ENCODE results near the gene SIRPG. TPM values are rescaled to one million over a fixed set of nuclear protein-coding genes. Genes with fewer than 3 reads are reported as not detected.

SIRPG gene
- total and polyA plus RNA-seq, 2 experiments from 2014 or later = not detected

DNA sequence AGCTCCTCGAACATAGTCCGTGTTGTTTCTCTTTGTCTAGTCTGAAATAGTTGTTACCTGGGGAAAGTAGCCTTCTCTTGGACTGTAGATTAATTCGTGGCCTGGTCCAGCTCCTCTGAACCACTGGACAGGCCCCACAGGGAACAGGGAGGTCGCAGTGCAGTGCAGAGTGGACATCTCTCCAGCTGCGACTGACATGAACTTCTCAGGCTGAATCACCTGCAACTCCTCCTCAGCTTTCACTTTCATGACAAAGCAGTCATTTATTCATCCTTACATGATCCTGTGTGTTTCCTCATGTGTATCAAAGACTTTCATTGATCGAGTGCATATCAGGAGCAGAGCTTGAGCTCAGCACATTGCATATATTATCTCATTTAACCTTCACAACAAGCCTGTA lies 19.1 kb upstream of the SIRPG start:
- Histone ChIP-seq H3K36me3 (no peaks in the 10 kb centered on the region), H3K9me3 (ENCODE audit: low read depth) (no peaks in the 10 kb centered on the region), H3K4me1 (ENCODE audit: low read depth) (no peaks in the 10 kb centered on the region), H3K27ac (no peak overlapping the region), H3K27me3 (peaks cover 2% of the 10 kb centered on the region), H3K4me3 (no peak overlapping the region)
- no peak for TF ChIP-seq CTCF (IDR thresholded peaks at IDR 0.05; ENCODE audit: low read depth, low read length)
- DNase-seq (ENCODE audit: low read depth in 1 of 2, low spot score in 1 of 2) = no peak

DNA sequence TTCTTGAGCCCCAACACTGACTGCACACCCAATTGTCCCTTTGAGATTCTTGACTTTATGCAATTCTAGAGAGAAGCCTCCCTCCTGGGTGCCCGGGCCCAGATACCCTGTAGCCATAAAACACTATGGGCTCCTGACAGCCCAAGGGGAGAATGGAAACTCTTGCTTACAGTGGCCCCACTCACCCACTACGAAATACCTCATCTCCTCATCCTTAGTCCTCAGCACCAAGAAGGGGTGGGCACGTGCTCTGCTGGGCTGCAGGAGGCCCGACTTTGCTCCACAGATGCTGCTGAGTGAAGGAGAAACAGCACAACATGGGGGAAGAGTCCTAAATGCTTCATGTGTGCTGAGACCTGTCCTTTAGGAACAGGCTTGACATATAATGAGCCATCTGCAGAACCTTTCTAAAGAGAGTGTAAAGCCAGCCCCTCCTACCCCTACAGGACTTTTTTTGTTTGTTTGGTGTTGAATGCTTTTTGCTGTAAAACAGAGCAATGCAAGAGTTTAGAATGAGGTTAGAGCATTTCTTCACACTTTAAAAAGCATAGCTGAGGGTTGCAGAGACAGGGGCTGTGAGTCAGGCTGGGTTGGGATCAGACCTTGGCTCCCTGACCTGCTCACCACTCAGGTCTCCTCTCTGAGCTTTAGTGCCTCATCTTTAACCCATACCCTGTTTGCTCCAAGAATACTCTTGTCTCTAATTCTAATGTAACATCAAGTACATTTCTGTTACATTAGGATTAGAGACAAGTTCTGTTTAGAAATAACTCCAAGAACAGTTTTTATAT lies 17.6 kb upstream of the SIRPG start:
- DNase-seq (ENCODE audit: low read depth in 1 of 2, low spot score in 1 of 2) = no peak
- no peak for TF ChIP-seq CTCF (IDR thresholded peaks at IDR 0.05; ENCODE audit: low read depth, low read length)
- H3K27me3 ChIP-seq = peaks cover 2% of the 10 kb centered on the region
- H3K36me3 ChIP-seq = no peaks in the 10 kb centered on the region
- H3K27ac ChIP-seq = no peak overlapping the region
- no peaks in the 10 kb centered on the region for H3K9me3 ChIP-seq (ENCODE audit: low read depth)
- no peak overlapping the region for H3K4me3 ChIP-seq
- H3K4me1 ChIP-seq (ENCODE audit: low read depth) = no peaks in the 10 kb centered on the region

DNA sequence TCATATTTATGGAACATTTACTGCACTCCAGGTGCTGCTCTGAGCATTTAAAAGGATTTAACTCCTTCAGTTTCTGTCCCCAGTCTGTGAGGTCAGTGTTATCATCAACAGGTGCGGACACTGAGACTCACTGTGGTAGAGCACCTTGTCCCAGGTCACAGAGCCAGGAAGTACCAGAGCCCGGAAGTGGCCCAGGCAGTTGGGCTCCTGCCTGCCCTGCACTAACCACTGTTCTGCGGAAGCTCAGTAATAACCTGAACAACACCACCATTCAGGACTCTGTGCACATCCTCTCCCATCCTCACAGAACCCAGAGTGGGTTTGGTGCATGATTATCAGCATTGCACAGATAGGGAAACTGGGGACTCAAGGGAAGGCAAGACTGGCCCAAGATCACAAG lies 16.8 kb upstream of the SIRPG start:
- Histone ChIP-seq H3K4me1 (ENCODE audit: low read depth) (no peaks in the 10 kb centered on the region), H3K27me3 (peaks cover 2% of the 10 kb centered on the region), H3K27ac (no peak overlapping the region), H3K9me3 (ENCODE audit: low read depth) (no peaks in the 10 kb centered on the region), H3K36me3 (no peaks in the 10 kb centered on the region), H3K4me3 (no peak overlapping the region)
- TF ChIP-seq CTCF (IDR thresholded peaks at IDR 0.05; ENCODE audit: low read depth, low read length) = no peak
- DNase-seq (ENCODE audit: low read depth in 1 of 2, low spot score in 1 of 2) = no peak

DNA sequence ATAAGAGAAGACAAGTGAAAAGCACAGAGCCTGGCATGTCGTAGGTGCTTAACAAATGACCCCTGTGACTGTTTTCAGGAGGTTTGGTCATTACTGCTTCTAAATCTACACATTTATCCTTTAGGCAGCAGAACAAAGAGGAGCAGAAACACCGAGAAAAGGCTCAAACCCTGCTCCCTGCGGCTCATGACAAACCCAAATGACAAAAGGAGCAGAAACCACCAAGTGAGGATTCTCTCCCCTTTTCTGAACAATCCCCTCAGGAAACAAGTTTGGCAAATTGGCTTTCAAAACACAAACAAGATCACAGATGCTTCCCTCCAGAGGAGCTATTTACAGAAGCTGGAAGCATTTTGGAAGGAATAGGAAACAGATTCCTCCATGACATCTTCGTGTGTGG lies 15.8 kb upstream of the SIRPG start:
- H3K9me3 ChIP-seq (ENCODE audit: low read depth) = no peaks in the 10 kb centered on the region
- no peaks in the 10 kb centered on the region for H3K36me3 ChIP-seq
- TF ChIP-seq CTCF (IDR thresholded peaks at IDR 0.05; ENCODE audit: low read depth, low read length) = no peak
- H3K27me3 ChIP-seq = peaks cover 2% of the 10 kb centered on the region
- H3K27ac ChIP-seq = no peak overlapping the region
- H3K4me1 ChIP-seq (ENCODE audit: low read depth) = no peaks in the 10 kb centered on the region
- no peak for DNase-seq (ENCODE audit: low read depth in 1 of 2, low spot score in 1 of 2)
- H3K4me3 ChIP-seq = no peak overlapping the region

DNA sequence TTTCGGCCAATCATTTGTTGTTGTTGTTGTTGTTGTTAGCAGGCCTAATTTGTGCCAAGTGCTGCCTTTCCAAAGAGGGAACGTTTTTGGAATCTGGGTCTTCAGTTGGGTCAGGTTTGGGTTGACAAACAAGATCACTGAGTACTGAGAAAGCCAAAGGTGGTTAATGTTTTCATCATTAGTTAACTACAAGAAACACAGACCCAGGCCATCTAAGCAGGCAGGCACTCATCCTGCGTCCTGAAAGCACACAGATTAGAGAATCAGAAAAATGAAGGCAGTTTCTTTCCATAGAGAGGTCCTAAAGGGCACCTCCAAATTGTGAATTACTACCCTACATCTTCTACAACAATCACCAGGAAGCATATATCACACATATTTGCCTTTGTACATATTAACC lies 15.1 kb upstream of the SIRPG start:
- Histone ChIP-seq H3K4me3 (no peak overlapping the region), H3K4me1 (ENCODE audit: low read depth) (no peaks in the 10 kb centered on the region), H3K27ac (no peak overlapping the region), H3K27me3 (peaks cover 2% of the 10 kb centered on the region), H3K9me3 (ENCODE audit: low read depth) (no peaks in the 10 kb centered on the region), H3K36me3 (no peaks in the 10 kb centered on the region)
- no peak for TF ChIP-seq CTCF (IDR thresholded peaks at IDR 0.05; ENCODE audit: low read depth, low read length)
- no peak for DNase-seq (ENCODE audit: low read depth in 1 of 2, low spot score in 1 of 2)

Measured in cardiac muscle cell (in vitro differentiated cells and primary cell).